ENCODE measurements around the gene RAB44.

Gene RAB44

GRCh38 chr6:36743032-36743431 lies 45.4 kb downstream of the RAB44 start:
- DNase-seq (ENCODE audit: low read depth), result no peak
- no peak overlapping the region for H3K4me3 ChIP-seq (ENCODE audit: low read depth, low read length)
- TF ChIP-seq, protein P1, sequence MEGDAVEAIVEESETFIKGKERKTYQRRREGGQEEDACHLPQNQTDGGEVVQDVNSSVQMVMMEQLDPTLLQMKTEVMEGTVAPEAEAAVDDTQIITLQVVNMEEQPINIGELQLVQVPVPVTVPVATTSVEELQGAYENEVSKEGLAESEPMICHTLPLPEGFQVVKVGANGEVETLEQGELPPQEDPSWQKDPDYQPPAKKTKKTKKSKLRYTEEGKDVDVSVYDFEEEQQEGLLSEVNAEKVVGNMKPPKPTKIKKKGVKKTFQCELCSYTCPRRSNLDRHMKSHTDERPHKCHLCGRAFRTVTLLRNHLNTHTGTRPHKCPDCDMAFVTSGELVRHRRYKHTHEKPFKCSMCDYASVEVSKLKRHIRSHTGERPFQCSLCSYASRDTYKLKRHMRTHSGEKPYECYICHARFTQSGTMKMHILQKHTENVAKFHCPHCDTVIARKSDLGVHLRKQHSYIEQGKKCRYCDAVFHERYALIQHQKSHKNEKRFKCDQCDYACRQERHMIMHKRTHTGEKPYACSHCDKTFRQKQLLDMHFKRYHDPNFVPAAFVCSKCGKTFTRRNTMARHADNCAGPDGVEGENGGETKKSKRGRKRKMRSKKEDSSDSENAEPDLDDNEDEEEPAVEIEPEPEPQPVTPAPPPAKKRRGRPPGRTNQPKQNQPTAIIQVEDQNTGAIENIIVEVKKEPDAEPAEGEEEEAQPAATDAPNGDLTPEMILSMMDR (IDR thresholded peaks at IDR 0.05; ENCODE audit: low read depth, low read length), result no peak
- no peak for TF ChIP-seq MYC (IDR thresholded peaks at IDR 0.05; ENCODE audit: low read depth, low read length)
- TF ChIP-seq MAX (IDR thresholded peaks at IDR 0.05; ENCODE audit: low read depth, low read length), result no peak
- no peak for TF ChIP-seq POLR2A (IDR thresholded peaks at IDR 0.05; ENCODE audit: extremely low read depth, insufficient read length)

GRCh38 chr6:36743538-36744303 lies 46.1 kb downstream of the RAB44 start:
- no peak overlapping the region for H3K4me3 ChIP-seq (ENCODE audit: low read depth, low read length)
- TF ChIP-seq POLR2A (IDR thresholded peaks at IDR 0.05; ENCODE audit: extremely low read depth, insufficient read length) (no peak), MAX (IDR thresholded peaks at IDR 0.05; ENCODE audit: low read depth, low read length) (no peak), MYC (IDR thresholded peaks at IDR 0.05; ENCODE audit: low read depth, low read length) (no peak)
- TF ChIP-seq, protein P1 (IDR thresholded peaks at IDR 0.05; ENCODE audit: low read depth, low read length), result no peak
- no peak for DNase-seq (ENCODE audit: low read depth)

DNA sequence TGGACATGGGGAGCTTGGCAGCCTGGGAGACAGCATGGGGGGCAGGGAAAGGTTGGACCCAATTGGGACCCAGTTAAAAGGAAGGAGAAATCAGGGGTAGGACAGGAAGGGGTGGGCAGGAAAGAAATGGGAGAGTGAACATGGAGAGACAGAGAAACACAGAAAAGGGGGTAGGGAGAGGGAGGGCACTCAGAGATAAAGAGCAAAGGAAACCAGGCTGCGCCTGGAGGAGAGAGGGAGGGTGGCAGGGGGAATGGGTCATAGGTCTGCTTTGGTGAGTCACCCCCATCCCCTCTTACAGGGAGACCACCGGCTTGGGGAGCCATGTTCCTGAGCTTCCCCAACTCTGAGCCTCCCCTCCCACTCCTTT lies 46.7 kb downstream of the RAB44 start:
- TF ChIP-seq MAX (IDR thresholded peaks at IDR 0.05; ENCODE audit: low read depth, low read length), result no peak
- TF ChIP-seq, protein P1 (IDR thresholded peaks at IDR 0.05; ENCODE audit: low read depth, low read length), result no peak
- no peak for TF ChIP-seq MYC (IDR thresholded peaks at IDR 0.05; ENCODE audit: low read depth, low read length)
- no peak for TF ChIP-seq POLR2A (IDR thresholded peaks at IDR 0.05; ENCODE audit: extremely low read depth, insufficient read length)
- no peak overlapping the region for H3K4me3 ChIP-seq (ENCODE audit: low read depth, low read length)
- no peak for DNase-seq (ENCODE audit: low read depth)

- no peak overlapping the region for H3K4me3 ChIP-seq (ENCODE audit: low read depth, low read length)
- no peak for DNase-seq (ENCODE audit: low read depth)
- TF ChIP-seq MYC (IDR thresholded peaks at IDR 0.05; ENCODE audit: low read depth, low read length), result no peak
- no peak for TF ChIP-seq MAX (IDR thresholded peaks at IDR 0.05; ENCODE audit: low read depth, low read length)
- TF ChIP-seq, protein P1 (IDR thresholded peaks at IDR 0.05; ENCODE audit: low read depth, low read length), result no peak
- no peak for TF ChIP-seq POLR2A (IDR thresholded peaks at IDR 0.05; ENCODE audit: extremely low read depth, insufficient read length)
Measured at GRCh38 chr6:36745283-36745682, 47.7 kb downstream of the RAB44 start.

DNA sequence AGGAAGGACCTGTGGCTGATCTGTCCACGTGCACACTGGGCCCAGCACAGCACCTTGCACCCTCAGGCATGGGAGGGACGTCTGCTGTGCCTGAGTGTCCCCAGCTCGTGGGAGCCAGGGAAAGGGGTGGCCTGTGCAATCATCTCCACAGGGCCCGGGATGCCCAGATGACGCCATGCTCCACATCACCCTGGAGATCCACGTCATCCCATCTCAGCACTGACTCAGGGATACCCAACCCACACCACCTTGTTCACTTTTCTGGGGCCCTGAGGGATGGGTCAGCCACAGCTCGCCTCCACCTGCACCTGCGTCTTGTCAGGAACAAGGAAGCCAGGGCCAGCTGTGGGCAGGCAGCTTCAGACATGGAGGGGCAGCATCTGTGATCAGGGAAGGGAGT lies 48.2 kb downstream of the RAB44 start:
- no peak overlapping the region for H3K4me3 ChIP-seq (ENCODE audit: low read depth, low read length)
- DNase-seq (ENCODE audit: low read depth), result no peak
- TF ChIP-seq MYC (IDR thresholded peaks at IDR 0.05; ENCODE audit: low read depth, low read length), result no peak
- TF ChIP-seq, protein P1 (IDR thresholded peaks at IDR 0.05; ENCODE audit: low read depth, low read length), result no peak
- TF ChIP-seq POLR2A (IDR thresholded peaks at IDR 0.05; ENCODE audit: extremely low read depth, insufficient read length), result no peak
- no peak for TF ChIP-seq MAX (IDR thresholded peaks at IDR 0.05; ENCODE audit: low read depth, low read length)
